ENCODE data around the gene NLGN1.
"Not testable (repeated sequence)": the region's sequence is repeated elsewhere in the genome, so short reads cannot be mapped to it uniquely, and the experiment has no call there.

The NLGN1 gene

GRCh38 chr3:173416070-173416469 is 18.5 kb downstream of the NLGN1 start:
- no peak overlapping the region for H3K4me3 ChIP-seq
- no peak overlapping the region for H3K27ac ChIP-seq

GRCh38 chr3:173429076-173429475 is 31.5 kb downstream of the NLGN1 start:
- no peak overlapping the region for H3K4me3 ChIP-seq
- no peak overlapping the region for H3K27ac ChIP-seq

- Histone ChIP-seq H3K4me3 (no peak overlapping the region), H3K27ac (no peak overlapping the region)
Measured at GRCh38 chr3:173429527-173429926, 32.0 kb downstream of the NLGN1 start.

- H3K27ac ChIP-seq, result no peak overlapping the region
- H3K4me3 ChIP-seq, result no peak overlapping the region
Measured at GRCh38 chr3:173430576-173430975, 33.0 kb downstream of the NLGN1 start.

- Histone ChIP-seq H3K4me3 (no peak overlapping the region), H3K27ac (no peak overlapping the region)
Measured at GRCh38 chr3:173439004-173439403, 41.5 kb downstream of the NLGN1 start.

GRCh38 chr3:173440514-173440913 is 43.0 kb downstream of the NLGN1 start:
- Histone ChIP-seq H3K27ac (no peak overlapping the region), H3K4me3 (no peak overlapping the region)

GRCh38 chr3:173451561-173451960 is 54.0 kb downstream of the NLGN1 start:
- not testable (repeated sequence) for H3K4me3 ChIP-seq, H3K27ac ChIP-seq

- Histone ChIP-seq H3K4me3 (no peak overlapping the region), H3K27ac (no peak overlapping the region)
Measured at GRCh38 chr3:173463250-173463649, 65.7 kb downstream of the NLGN1 start.

- H3K27ac ChIP-seq, result no peak overlapping the region
- H3K4me3 ChIP-seq, result no peak overlapping the region
Measured at GRCh38 chr3:173465112-173465511, 67.6 kb downstream of the NLGN1 start.

- Histone ChIP-seq H3K4me3 (no peak overlapping the region), H3K27ac (no peak overlapping the region)
Measured at GRCh38 chr3:173465898-173466678, 68.5 kb downstream of the NLGN1 start.

GRCh38 chr3:173467501-173467900 is 70.0 kb downstream of the NLGN1 start:
- Histone ChIP-seq H3K4me3 (no peak overlapping the region), H3K27ac (no peak overlapping the region)

GRCh38 chr3:173473237-173473636 is 75.7 kb downstream of the NLGN1 start:
- H3K27ac ChIP-seq, result no peak overlapping the region

GRCh38 chr3:173479301-173479700 is 81.8 kb downstream of the NLGN1 start:
- no peak overlapping the region for H3K4me3 ChIP-seq
- no peak overlapping the region for H3K27ac ChIP-seq

More at GRCh38 chr3:173473237-173473636, 75.7 kb downstream of the NLGN1 start:
- H3K4me3 ChIP-seq, result no peak overlapping the region

GRCh38 chr3:173501931-173502489 is 104.5 kb downstream of the NLGN1 start:
- no peak overlapping the region for H3K27ac ChIP-seq
- no peak overlapping the region for H3K4me3 ChIP-seq

- Histone ChIP-seq H3K27ac (no peak overlapping the region), H3K4me3 (no peak overlapping the region)
Measured at GRCh38 chr3:173502983-173503568, 105.5 kb downstream of the NLGN1 start.

- H3K4me3 ChIP-seq, result no peak overlapping the region
- H3K27ac ChIP-seq, result no peak overlapping the region
Measured at GRCh38 chr3:173510565-173510964, 113.0 kb downstream of the NLGN1 start.

GRCh38 chr3:173513123-173513522 is 115.6 kb downstream of the NLGN1 start:
- Histone ChIP-seq H3K27ac (no peak overlapping the region), H3K4me3 (no peak overlapping the region)

GRCh38 chr3:173529062-173529711 is 131.6 kb downstream of the NLGN1 start:
- Histone ChIP-seq H3K27ac (no peak overlapping the region), H3K4me3 (no peak overlapping the region)

GRCh38 chr3:173531602-173532001 is 134.1 kb downstream of the NLGN1 start:
- H3K4me3 ChIP-seq, result no peak overlapping the region

GRCh38 chr3:173538410-173538809 is 140.9 kb downstream of the NLGN1 start:
- Histone ChIP-seq H3K4me3 (no peak overlapping the region), H3K27ac (no peak overlapping the region)

More at GRCh38 chr3:173531602-173532001, 134.1 kb downstream of the NLGN1 start:
- H3K27ac ChIP-seq, result no peak overlapping the region

GRCh38 chr3:173545590-173545989 is 148.0 kb downstream of the NLGN1 start:
- not testable (repeated sequence) for H3K27ac ChIP-seq, H3K4me3 ChIP-seq

Data from skin epidermis (tissue), 12 donors.